NCI-H69 (cell line): ENCODE measurements around the gene DYNC1H1.

ENCODE experiments used
- DNase-seq: peaks from one replicate; lab custom pipeline; 2025; lab: John Stamatoyannopoulos, UW

The DYNC1H1 gene

DNA sequence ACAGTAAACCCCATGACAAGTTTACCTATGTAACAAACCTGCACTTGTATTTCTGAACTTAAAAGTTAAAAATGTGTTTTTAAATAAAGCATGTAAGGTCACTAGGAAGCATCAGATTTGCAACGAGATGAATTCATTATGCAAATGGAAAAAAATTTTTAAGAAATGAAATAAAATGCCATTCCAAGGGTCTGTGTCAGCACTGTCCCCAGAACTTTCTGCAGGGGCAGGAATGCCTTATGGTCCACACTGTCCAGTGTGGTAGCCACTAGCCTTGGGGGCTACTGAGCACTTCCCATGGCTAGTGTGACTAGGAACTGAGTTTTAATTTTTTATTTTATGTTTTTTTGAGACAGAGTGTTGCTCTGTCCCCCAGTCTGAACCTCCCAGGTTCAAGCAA is 73.3 kb downstream of the DYNC1H1 start:
- no peak for DNase-seq

DNA sequence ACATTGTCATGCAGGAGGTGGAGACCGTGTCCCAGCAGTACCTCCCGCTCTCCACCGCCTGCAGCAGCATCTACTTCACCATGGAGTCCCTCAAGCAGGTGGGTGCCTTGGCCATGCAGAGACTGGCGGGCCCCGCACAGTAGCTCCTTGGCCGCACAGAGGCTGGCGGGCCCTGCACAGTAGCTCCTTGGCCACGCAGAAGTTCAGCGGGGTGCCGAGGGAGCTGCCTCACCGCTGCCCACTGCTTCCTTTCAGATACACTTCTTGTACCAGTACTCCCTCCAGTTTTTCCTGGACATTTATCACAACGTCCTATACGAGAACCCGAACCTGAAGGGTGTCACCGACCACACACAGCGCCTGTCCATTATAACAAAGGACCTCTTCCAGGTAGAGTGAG is 74.8 kb downstream of the DYNC1H1 start:
- no peak for DNase-seq

DNA sequence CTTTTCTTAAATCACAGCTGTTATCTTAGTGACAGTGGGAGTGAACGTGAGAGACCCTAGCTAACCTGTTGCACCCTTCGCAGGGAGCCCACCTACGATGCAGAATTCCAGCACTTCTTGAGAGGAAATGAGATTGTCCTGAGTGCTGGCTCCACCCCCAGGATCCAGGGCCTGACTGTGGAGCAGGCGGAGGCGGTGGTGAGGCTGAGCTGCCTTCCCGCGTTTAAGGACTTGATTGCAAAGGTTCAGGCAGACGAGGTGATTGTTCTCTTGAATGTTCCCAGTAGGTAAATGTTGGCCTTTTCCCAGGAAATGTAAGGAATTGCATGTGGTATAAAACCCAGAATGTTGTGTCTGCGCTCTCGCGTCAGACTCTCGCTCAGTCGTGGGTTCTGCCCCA is 75.8 kb downstream of the DYNC1H1 start:
- no peak for DNase-seq

DNA sequence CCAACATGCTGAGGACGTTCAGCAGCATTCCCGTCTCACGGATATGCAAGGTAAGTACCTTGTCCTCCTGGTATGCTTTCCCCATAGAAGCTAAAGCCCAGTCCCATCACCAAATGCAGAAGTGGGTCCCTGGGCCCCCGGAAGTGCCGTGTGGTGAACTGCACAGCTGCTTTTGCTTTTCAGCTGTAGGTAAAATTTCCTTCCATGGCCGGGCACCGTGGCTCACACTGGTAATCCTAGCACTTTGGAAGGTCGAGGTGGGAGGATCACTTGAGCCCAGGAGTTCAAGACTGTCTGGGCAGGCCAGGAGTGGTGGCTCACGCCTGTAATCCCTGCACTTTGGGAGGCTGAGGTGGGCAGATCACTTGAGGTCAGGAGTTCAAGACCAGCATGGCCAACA is 78.3 kb downstream of the DYNC1H1 start:
- no peak for DNase-seq

DNA sequence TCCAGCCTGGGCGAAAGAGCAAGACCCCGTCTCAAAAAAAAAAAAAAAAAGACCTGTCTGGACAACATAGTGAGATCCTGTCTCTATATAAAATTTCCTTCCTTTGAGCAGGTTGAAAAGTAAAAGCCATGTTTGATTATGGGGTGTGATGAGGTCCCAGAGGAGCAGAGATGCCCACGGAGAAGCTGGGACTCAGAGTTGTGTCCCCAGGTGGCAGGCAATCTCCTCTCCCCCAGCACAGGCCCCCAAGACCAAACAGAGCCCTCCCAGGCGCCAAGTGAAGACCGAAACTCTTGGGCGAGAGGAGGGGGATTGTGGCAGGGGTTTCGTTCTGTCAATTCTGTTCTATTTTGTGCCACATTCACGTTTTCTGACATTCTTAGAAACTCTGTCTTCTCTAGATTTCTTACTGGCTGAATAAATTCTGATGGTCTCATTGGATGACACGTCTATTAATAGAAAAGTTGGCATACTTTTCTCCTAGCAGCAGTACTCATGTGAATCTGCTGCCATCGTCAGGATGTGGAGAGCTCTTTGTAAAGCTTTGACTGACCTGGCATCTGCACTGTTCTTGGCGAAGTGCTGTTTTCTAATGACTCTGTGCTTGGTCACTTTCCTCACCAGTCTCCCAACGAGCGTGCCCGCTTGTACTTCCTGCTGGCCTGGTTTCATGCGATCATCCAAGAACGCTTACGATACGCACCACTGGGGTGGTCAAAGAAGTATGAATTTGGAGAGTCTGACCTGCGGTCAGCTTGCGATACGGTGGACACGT is 79.1 kb downstream of the DYNC1H1 start:
- DNase-seq: no peak

DNA sequence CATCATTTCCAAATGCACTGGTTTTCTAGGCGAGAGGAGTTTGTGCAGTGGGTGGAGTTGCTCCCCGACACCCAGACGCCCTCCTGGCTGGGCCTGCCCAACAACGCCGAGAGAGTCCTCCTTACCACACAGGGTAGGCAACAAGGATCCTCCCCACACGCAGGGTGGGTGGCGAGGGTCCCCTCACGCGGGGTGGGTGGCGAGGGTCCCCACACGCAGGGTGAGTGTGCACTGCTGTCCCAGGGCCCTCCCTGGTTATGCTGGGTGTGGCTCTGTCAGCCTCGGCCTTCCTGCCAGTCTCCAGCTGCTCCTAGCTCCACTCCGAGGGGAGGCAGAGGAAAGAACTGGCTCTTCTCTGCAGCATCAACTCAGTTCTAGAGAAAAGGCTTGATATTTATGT is 80.2 kb downstream of the DYNC1H1 start:
- no peak for DNase-seq

DNA sequence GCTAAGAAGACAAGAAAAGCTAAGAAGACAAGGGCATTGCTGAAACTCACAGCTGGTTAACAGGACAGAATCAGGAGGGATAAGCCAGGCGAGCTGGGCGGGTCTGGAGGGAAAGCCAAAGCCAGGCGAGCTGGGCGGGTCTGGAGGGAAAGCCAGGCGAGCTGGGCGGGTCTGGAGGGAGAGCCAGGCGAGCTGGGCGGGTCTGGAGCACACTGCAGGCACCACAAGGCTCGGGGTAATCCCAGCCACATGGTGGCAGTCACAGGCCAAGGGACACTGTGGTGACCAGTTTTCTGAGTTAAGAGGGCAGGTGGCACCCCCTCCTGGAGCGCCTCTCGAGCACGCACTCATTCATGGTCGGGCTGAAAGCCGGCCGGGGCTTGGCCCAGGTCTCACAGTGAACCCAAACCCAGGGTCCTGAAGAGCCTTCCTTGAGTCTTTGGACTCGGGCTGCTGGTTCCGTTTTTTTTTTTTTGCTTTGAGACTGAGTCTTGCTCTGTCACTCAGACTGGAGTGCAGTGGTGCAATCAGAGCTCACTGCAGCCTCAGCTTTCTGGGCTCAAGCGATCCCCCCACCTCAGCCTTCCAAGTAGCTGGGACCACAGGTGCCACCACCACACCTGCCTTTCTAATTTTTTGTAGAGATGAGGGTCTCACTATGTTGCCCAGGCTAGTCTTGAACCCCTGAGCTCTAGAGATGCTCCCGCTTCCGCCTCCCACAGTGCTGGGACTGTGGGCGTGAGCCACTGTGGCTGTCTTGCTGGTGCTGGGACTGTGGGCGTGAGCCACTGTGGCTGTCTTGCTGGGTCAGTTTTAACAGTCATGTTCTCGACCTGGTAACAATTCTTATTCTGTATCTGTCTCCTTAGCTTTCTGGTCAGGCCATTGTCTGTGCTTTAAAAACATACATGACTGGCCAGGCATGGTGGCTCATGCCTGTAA is 82.2 kb downstream of the DYNC1H1 start:
- peak; percentile 42 for DNase-seq

DNA sequence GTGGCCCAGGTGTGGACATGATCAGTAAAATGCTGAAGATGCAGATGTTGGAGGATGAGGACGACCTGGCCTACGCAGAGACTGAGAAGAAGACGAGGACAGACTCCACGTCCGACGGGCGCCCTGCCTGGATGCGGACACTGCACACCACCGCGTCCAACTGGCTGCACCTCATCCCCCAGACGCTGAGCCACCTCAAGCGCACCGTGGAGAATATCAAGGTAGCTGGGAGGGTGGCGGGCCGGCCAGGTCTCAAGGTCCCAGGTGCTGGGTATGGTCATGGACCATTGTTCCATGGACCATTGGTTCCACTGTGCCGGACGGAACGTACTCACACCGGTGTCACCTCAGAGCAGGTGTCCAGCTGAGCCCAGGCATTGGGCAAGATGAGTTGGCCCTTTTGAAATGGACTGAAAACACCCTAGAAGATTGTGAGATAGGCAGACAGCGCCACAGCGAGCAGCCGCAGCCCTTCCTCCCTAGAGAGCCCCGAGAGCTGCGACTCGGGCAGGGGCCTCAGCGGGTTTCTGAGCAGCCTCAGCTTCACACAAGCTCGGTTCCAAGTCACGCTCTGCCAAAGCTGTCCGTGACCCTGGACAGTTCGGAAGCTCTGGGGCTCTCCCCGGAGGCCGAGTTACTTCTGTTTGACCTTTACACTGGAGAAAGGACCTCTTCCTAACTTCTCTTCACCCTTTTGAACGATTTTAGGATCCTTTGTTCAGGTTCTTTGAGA is 83.6 kb downstream of the DYNC1H1 start:
- DNase-seq: no peak

DNA sequence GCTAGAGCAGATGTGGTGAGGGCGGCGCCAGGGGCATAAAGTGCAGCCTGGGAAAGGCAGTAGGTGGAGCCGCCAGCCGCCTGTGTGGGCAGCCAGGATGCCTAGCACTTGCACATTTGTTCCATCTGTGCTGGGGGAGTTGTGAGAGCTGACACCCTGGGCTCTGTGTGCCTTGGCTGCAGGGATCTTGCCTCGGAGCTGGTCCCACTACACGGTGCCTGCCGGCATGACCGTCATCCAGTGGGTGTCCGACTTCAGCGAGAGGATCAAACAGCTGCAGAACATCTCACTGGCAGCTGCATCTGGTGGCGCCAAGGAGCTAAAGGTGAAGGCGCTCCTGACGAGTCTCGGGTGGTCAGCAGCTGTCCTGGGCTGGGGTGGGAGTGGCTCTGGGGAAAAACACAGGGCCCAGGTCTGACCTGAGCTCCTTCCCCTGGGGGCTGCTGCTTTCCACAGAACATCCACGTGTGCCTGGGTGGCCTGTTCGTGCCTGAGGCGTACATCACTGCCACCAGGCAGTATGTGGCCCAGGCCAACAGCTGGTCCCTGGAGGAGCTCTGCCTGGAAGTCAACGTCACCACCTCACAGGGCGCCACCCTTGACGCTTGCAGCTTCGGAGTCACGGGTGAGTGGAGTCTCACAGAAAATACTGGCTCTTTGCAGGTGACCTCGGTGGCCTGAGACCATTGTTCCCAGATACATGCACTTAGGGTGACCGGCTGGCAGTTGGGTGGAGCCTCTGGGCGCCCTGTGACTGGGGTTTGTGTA is 85.1 kb downstream of the DYNC1H1 start:
- no peak for DNase-seq

DNA sequence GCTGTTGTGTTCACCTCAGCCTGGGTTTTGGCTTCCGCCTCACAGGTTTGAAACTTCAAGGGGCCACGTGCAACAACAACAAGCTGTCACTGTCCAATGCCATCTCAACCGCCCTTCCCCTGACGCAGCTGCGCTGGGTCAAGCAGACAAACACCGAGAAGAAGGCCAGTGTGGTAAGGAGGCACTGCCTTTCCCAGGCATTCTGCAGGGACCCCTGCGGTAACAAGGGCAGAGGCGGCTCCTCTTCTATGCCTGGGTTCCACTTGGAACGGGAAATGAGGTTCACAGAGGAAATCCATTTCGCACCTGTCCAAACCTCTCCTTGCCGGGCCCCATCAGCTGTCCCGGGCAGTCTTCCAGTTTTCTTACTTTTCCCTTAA is 85.6 kb downstream of the DYNC1H1 start:
- DNase-seq: no peak

DNA sequence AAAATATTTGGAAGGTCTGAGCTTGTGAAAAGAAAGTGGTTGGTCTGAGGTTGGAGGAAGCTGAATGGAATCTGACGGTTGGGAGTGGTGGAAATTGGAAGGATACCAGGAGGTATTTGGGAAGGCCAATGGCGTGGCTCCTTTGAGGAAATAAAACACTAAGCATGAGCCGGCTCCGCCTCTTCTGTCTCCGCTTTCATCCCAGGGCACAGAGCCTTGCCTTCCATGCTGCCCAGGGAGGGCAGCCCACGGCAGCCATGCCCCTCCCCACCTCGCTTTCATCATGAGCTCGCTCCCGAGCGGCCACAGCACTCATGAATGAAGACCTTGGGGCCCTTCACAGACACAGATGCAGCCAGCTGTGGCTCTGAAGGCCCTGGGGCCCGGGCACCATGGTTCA is 86.3 kb downstream of the DYNC1H1 start:
- no peak for DNase-seq

DNA sequence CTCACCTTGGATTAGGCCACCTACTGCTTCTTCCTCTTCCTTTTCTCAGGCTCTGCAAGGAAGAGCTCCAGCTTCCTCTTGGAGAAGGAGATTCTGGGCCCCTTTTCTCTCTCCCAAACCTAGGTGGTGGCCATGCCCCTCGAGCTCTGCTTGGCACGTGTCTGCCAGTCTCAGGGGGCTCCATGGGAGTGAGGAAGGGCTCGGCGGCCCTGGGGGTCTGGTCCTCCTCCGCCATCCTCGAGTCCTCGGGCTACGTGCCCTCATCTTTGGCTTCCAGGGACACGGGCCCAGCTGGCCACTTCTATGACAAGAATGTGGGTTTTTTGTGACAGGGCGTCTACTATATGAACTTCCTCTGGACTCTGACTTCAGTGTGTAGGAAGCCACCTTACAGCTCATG is 88.1 kb downstream of the DYNC1H1 start:
- no peak for DNase-seq

DNA sequence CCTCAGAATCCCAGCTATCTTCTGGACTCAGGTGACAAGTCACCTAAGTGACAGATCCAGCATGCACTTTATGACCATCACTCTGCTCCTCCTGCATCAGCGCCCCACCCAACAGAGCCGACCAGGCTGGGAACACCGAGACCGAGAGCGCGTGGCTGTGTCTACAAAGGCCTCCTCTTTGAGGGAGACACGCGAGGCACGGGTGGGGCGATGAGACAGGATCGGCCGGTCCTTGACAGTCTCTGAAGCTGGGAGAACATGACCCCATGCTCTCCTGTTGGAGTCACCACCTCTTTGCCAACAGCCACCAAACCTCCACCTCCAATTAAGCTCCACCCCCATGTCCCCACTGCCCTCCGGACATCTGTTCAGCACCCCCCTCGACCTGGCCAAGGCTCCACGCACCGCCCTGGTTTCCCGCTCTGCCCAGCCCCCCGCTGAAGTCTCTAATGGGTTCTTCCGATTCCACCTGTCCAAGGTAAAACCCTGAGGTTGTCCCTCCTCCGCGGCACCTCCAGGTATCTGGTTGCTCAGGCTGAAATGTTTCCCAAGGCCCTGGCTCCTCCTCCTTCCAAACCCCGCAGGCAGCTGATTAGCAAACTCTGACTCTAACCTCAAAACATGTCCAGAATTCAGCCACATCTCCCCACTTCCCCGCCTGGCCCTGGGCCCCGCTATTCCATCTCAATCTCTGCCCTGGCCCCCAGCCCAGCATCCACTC is 91.0 kb downstream of the DYNC1H1 start:
- DNase-seq: no peak

DNA sequence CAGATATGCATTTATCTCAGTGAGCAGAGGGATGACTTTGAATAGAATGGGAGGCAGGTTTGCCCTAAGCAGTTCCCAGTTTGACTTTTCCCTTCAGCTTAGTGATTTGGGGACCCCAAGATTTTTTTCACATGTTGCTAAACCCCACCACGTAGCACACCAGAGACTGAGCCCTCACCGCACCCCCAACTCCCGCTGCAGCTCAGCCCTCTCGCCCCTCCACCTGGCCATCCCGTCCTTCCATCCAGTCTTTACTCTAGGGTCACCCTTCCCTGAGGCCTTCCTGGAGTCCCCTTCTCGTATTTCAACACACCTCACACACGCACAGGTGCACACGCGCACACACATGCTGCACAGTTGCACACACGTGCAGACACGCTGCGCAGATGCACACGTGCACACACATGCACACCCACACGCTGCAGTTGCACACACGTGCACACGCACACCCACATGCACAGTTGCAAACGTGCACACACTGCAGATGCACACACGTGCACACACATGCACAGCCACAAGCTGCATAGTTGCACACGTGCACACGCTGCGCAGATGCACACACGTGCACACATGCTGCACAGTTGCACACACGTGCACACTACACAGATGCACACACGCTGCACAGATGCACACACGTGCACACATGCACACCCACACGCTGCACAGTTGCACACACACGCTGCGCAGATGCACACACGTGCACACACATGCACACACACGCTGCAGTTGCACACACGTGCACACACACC is 92.5 kb downstream of the DYNC1H1 start:
- no peak for DNase-seq

DNA sequence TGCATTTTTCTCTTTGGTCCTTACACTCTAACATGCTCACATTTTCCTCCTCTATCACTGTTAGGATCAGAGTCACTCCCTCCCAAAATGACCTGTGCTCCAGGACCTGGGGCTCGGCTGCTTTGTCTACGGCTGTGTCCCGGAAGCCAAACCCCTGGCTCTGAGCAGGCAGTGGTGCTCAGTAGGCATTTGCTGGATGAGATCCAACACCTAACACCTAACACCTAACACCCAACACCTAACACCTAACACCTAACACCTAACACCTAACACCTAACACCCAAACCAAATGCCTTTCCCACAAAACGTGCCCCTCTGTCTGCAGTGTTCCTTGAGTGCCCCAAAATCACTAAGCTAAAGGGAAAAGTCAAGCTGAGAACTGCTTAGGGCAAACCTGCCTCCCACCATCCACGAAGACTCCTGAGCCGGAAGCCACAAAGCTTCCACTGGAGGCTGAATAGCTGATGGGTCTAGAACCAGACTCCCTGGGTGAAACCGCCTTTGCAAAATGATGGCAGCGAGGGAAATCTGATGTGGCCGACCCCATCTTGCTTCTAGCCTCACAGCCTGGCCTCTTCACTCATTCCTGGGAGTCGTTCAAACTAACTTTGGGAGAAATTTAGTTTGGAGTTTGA is 93.2 kb downstream of the DYNC1H1 start:
- DNase-seq: no peak

DNA sequence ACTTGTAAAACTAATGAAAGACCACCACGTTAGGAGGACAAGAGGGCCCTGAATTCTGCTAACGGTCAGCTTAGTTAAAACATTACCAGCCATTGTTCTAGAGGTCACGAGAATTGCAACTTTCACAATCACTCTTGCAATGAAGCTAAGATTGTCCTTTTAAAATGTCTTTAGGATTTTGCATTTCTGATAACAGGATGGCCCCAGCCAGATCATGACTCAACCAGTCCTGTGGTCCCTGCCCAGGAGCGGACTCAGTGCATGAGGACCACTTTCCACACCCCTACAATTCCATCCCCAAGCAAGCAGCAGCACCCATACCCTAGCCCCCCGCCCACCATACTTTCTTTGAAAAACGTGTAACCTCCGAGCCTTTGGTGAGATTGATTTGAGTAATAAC is 93.8 kb downstream of the DYNC1H1 start:
- DNase-seq: no peak

DNA sequence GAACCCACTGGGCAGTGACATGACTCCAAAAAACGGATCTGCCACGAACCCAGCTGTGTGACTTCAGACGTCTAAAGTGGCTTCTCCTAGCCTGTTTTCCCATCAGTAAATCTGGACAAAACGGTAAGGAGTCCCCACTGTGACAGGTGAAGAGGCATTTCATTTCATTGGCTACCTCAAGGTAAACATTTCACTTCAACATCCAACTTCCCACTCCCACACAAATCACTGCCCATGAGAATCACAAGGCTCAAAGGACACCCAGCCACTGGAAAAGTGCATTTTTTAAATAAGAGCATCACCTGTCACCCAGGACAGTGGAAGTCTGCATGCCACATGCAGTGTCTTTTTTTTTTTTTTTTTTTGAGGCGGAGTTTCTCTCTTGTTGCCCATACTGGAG is 94.6 kb downstream of the DYNC1H1 start:
- DNase-seq: no peak

DNA sequence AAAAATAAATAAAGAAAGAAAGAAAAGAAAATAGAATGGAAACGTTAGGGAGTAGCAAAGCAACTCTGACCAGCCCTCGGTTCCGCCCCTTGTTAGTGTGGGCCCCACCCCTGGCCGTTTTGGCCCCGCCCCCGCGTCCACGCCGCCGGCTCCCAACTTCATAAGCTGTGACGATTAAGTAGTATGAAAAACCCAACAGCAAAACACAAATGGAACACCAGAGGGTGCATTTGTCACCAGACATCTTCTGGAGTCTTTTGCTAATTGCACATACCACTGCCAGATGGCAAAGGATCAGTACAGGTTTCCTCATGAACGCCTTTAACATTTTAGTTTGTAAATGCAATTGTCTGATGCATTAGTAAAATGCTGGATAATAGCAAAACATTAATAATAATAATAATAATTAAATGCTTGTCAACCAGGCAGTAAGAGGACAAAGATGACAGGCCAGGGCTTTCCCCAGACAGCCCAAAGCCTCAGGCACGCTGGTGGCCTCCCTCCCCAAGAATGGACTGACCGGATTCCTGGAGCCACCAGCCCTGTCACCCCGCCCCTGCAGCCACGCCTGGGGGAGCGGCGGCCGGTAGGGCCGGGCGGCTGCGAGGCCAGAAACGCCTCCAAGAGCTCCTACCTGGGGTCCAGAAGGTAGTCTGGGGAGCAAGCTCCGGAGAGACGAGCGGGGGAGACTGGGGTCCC is 98.9 kb downstream of the DYNC1H1 start:
- peak; percentile 88 for DNase-seq

DNA sequence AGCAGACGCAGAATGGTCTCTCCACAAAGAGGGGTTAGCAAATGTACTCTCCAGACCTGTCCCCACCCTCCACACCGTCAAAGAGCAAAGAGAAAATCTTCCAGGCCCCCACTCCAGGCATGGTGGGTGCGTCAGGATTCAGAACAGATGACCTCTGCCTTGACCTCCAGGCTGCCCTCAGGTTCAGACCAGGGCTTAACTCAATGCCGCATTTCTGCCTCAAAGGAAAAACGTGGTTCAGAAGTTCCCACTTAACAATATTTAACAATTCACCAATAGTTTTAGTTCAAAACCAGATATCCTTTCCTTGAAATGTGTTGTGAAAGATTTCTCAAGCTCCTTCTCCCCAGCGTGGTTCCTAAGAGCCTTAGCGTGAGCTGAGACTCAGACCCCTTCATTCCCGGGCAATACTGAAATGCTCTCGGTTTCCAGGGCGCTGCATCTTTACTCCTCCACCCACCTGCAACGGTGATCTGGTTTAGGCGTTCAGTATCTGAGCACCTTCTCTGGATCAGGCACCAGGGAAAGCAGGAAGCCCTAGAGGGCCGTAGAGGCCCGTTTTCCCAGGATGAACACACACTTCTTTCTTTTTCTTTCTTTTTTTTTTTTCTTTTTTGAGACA is 99.5 kb downstream of the DYNC1H1 start:
- no peak for DNase-seq
